ENCODE measurements around the gene DUOXA2.

Gene DUOXA2

DNA sequence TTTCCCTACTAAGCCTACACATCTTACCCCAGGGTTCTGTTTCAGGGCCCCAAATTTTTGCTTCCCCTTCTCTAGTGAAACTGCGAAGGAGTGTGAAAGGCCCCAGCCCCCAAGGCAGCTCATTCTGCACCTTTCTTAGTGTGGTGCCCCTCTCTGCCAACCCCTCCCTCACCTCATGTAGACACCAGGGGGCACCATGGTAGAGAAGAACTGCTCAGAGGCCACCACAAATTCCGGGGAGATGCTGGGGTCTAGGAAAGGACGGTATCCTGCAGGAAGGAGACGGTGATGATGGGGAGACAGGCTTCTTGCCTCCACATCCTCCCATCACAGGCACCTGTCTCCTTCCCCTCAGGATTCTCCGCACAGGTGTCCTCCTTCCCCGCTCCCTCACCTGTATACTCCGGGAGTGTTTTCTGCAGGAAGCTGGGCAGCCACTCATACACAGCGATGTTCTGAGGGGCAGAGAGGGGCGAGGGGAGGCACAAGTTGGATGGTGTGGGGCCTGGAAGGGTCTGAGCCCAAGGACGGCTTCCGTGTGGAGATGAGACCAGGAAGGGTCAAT, 3.8 kb upstream of the DUOXA2 start:
- no CpG with 5 or more reads among the region's 11 CpGs for WGBS (ENCODE audit: insufficient coverage, insufficient read length)
- H3K27me3 ChIP-seq (ENCODE audit: control insufficient read depth, insufficient read depth, low read length) = peaks cover 54% of the 10 kb centered on the region
- H3K9me3 ChIP-seq (ENCODE audit: control insufficient read depth, insufficient read depth, low read length) = no peaks in the 10 kb centered on the region
- H3K27ac ChIP-seq (ENCODE audit: low read length) = no peak overlapping the region
- DNase-seq (ENCODE audit: low read depth, low spot score) = no peak
- no peaks in the 10 kb centered on the region for H3K36me3 ChIP-seq (ENCODE audit: control insufficient read depth, insufficient read depth, low read length)
- no peak overlapping the region for H3K4me3 ChIP-seq (ENCODE audit: low read length)
- H3K4me1 ChIP-seq (ENCODE audit: control insufficient read depth, insufficient read depth, low read length) = peaks cover 4% of the 10 kb centered on the region

DNA sequence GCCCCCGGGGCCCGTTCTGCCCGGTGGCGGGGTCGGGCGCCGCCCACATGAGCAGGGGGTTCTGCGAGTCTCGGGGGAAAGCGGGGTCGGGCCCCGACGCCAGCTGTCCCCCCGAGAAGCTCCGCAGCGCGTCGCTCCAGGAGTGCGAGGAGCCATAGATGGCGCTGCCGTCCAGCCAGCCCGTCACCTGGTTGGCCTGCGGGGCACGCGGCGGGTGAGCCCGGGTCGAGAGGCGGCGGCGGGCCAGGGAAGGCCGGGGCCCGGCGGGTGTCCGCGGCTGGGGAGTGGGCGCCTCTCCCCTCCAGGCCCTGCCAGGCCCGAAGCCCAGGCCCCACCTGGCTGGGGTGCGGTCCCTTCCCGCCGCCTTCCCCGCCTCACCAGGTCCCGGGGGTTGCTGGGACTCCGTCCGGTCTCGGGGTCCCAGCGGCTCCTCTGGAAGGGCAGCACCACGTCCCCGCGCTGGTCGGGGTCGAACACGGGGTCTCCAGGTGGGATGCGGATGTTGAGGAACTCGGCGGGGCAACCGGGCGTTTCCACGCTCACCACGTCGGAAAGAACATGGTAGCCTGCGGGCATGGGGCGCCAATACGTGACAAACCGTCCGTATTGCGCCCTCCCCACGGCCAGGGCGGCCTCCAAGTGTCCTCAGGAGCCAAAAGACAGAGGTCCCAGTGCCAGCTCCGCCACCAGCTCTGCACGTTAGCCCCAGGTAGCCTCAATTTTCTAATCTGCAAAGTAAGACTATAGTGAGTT, 2.6 kb upstream of the DUOXA2 start:
- Histone ChIP-seq H3K9me3 (ENCODE audit: control insufficient read depth, insufficient read depth, low read length) (no peaks in the 10 kb centered on the region), H3K27ac (ENCODE audit: low read length) (no peak overlapping the region), H3K4me3 (ENCODE audit: low read length) (no peak overlapping the region), H3K4me1 (ENCODE audit: control insufficient read depth, insufficient read depth, low read length) (peaks cover 5% of the 10 kb centered on the region), H3K36me3 (ENCODE audit: control insufficient read depth, insufficient read depth, low read length) (no peaks in the 10 kb centered on the region), H3K27me3 (ENCODE audit: control insufficient read depth, insufficient read depth, low read length) (peaks cover 67% of the 10 kb centered on the region)
- no peak for DNase-seq (ENCODE audit: low read depth, low spot score)
- WGBS (ENCODE audit: insufficient coverage, insufficient read length) = no CpG with 5 or more reads among the region's 71 CpGs

DNA sequence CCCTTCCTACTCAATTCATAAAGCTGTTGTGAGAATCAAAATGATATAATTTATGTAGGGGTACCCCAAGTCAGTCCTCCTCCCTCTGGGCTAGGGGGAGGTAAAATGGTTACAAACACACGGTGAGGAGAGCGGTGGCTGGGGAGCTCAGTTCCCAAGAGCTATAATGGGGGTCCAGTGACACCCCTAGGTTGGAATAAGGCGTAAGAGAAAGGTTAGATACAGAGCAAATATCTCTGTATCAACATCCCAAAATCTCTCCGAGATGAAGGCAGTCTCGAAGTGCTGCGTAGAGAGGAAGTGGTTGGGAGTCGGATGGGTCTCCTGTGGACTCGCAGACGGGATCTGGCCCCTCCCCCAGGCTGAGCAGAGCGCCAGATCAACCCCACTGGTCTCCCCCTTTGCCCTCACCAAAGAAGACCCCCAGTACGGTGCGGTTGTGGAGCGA, 2.0 kb upstream of the DUOXA2 start:
- H3K36me3 ChIP-seq (ENCODE audit: control insufficient read depth, insufficient read depth, low read length) = no peaks in the 10 kb centered on the region
- H3K27ac ChIP-seq (ENCODE audit: low read length) = no peak overlapping the region
- no peak for DNase-seq (ENCODE audit: low read depth, low spot score)
- peak overlapping the region; percentile 20; the same call in 1 of the 2 replicates for H3K4me3 ChIP-seq (ENCODE audit: low read length)
- peaks cover 6% of the 10 kb centered on the region for H3K4me1 ChIP-seq (ENCODE audit: control insufficient read depth, insufficient read depth, low read length)
- peaks cover 73% of the 10 kb centered on the region for H3K27me3 ChIP-seq (ENCODE audit: control insufficient read depth, insufficient read depth, low read length)
- WGBS (ENCODE audit: insufficient coverage, insufficient read length) = no CpG with 5 or more reads among the region's 13 CpGs
- no peaks in the 10 kb centered on the region for H3K9me3 ChIP-seq (ENCODE audit: control insufficient read depth, insufficient read depth, low read length)

DNA sequence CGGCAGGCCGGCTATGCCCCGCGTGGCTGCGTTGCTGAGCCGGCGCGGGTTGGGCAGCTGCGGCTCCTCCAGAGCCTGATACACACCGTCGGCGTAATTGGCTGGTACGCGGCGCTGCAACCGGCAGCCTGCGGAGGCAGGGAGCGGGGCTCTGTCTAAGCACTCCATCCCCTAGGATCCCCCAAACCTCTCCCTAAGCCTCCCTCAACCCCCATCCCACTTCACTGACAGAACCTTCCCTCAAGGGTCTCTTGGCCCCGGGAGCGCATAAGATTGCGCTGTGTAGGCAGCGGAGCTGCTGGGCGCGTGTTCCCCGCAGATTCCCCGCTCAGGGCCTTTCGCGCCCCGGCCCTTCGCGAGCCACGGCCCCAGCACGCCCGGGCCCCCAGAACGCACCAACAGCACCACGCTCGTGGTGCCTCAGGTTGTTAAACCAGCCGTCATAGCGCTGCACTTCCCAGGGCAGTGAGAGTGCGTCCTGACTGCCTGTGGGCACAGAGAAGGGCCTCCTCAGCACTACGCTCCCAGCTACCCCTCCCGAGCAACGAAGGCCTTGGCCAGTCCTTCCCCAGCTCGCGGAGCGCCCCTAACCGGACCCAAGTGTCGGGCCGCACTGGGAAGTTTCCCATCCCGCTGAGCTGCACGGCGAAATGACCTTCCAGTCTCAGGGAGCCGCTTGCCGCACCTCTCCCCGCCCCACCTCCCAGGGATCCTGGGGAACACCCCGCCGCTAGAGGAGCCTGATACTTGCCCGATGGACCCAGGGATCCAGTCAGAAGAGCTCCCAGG, 1.3 kb upstream of the DUOXA2 start:
- DNase-seq (ENCODE audit: low read depth, low spot score) = no peak
- no peaks in the 10 kb centered on the region for H3K36me3 ChIP-seq (ENCODE audit: control insufficient read depth, insufficient read depth, low read length)
- H3K4me1 ChIP-seq (ENCODE audit: control insufficient read depth, insufficient read depth, low read length) = peaks cover 6% of the 10 kb centered on the region
- H3K9me3 ChIP-seq (ENCODE audit: control insufficient read depth, insufficient read depth, low read length) = no peaks in the 10 kb centered on the region
- H3K4me3 ChIP-seq (ENCODE audit: low read length) = peak overlapping the region; percentile 20; the same call in 1 of the 2 replicates
- no peak overlapping the region for H3K27ac ChIP-seq (ENCODE audit: low read length)
- peaks cover 79% of the 10 kb centered on the region for H3K27me3 ChIP-seq (ENCODE audit: control insufficient read depth, insufficient read depth, low read length)
- no CpG with 5 or more reads among the region's 58 CpGs for WGBS (ENCODE audit: insufficient coverage, insufficient read length)

DNA sequence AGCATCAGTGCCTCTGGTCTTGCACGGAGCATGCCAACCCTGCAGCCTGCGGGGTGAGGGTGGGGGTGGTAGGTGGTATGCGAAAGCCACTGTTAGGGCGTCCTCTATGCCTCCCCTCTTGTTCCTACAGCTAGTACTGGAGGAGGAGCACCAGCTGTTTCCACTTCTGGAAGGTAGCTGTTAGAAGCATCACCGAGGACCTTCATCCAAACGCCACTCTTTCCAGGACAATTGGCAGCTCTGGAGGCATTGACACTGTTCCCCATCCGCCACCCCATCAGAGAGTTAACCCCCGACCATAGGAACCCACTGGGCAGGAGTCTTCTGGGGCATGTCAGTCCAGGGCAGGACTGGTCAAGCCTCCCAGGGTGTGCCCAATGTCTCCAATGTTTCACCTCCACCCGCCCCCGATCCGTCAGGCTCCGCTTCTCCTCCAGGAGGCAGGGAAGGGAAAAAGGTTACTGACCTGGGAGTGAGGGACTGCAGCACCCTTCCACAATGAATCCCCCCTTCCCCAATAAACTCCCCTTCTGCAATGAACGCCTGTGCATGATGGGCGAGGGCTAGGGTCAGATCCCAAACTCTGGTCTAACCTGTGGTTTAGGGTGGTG, 641 bp upstream of the DUOXA2 start:
- H3K27me3 ChIP-seq (ENCODE audit: control insufficient read depth, insufficient read depth, low read length) = peaks cover 81% of the 10 kb centered on the region
- no peak for DNase-seq (ENCODE audit: low read depth, low spot score)
- peaks cover 6% of the 10 kb centered on the region for H3K4me1 ChIP-seq (ENCODE audit: control insufficient read depth, insufficient read depth, low read length)
- no CpG with 5 or more reads among the region's 14 CpGs for WGBS (ENCODE audit: insufficient coverage, insufficient read length)
- no peak overlapping the region for H3K4me3 ChIP-seq (ENCODE audit: low read length)
- no peaks in the 10 kb centered on the region for H3K36me3 ChIP-seq (ENCODE audit: control insufficient read depth, insufficient read depth, low read length)
- H3K9me3 ChIP-seq (ENCODE audit: control insufficient read depth, insufficient read depth, low read length) = no peaks in the 10 kb centered on the region
- no peak overlapping the region for H3K27ac ChIP-seq (ENCODE audit: low read length)

DNA sequence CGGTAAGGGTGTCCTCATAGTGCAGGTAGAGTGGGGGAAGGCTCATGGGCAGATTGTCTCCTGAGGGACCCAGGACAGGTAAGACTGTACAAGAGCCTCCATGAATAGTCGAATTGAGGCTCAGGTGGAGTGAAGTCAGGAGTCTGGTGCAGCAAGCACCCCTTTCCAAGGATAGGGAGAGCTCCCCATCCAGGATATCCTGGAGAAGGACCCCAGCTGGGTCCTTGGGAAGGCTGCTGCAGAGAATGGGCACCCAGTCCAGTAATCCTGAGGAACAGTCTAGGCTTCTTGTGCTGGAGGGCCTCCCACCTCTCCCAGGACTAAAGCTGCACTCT, 592 bp downstream of the DUOXA2 start:
- peaks cover 6% of the 10 kb centered on the region for H3K4me1 ChIP-seq (ENCODE audit: control insufficient read depth, insufficient read depth, low read length)
- H3K9me3 ChIP-seq (ENCODE audit: control insufficient read depth, insufficient read depth, low read length) = no peaks in the 10 kb centered on the region
- H3K27ac ChIP-seq (ENCODE audit: low read length) = no peak overlapping the region
- WGBS (ENCODE audit: insufficient coverage, insufficient read length) = no CpG with 5 or more reads among the region's 2 CpGs
- H3K4me3 ChIP-seq (ENCODE audit: low read length) = no peak overlapping the region
- no peak for DNase-seq (ENCODE audit: low read depth, low spot score)
- no peaks in the 10 kb centered on the region for H3K36me3 ChIP-seq (ENCODE audit: control insufficient read depth, insufficient read depth, low read length)
- peaks cover 78% of the 10 kb centered on the region for H3K27me3 ChIP-seq (ENCODE audit: control insufficient read depth, insufficient read depth, low read length)

DNA sequence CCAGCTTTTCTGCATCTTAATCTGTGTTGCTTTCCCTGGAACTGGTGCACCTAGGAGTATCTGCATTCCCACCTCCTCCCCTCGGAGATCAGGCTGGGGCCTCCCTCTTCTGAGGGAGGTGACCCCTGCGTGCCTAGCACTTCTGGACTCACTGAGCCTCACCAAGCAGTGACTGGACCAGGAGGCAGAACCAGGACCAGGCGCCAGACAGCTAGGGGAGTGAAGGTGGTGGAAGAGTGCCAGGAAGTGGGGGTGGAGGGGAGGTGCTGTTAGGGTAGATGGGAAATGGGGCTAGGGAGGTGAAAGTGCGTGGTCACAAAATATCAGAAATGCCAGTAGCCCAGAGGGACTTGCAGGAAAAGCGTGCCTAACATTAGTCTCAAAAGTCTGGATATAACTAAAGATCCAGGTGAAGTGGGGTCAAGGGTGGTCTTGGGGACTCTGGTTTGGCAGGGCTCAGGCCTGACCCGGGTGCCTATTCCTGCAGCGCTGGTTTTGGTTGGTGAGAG, 1.2 kb downstream of the DUOXA2 start:
- Histone ChIP-seq H3K9me3 (ENCODE audit: control insufficient read depth, insufficient read depth, low read length) (no peaks in the 10 kb centered on the region), H3K4me1 (ENCODE audit: control insufficient read depth, insufficient read depth, low read length) (peaks cover 6% of the 10 kb centered on the region), H3K27ac (ENCODE audit: low read length) (no peak overlapping the region), H3K27me3 (ENCODE audit: control insufficient read depth, insufficient read depth, low read length) (peaks cover 71% of the 10 kb centered on the region), H3K4me3 (ENCODE audit: low read length) (no peak overlapping the region), H3K36me3 (ENCODE audit: control insufficient read depth, insufficient read depth, low read length) (no peaks in the 10 kb centered on the region)
- no CpG with 5 or more reads among the region's 7 CpGs for WGBS (ENCODE audit: insufficient coverage, insufficient read length)
- no peak for DNase-seq (ENCODE audit: low read depth, low spot score)

DNA sequence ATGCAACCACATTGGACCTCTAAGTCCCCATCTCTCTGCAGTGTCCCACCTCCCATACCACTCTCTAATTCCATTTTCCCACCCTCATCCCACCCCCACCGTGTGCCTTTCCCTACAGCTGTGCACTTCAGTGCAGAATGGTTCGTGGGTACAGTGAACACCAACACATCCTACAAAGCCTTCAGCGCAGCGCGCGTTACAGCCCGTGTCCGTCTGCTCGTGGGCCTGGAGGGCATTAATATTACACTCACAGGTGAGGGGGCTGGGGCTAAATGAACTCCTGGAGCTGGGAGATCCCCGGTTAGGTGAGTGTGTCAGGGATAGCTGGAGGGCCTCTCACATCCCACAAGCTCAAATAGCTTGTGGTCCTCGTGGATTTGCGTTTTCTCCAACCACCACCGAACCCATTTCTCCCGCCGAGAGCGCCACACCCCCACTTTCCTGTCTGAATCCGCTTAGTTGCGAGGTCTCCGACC, 1.9 kb downstream of the DUOXA2 start:
- no peak overlapping the region for H3K4me3 ChIP-seq (ENCODE audit: low read length)
- H3K27me3 ChIP-seq (ENCODE audit: control insufficient read depth, insufficient read depth, low read length) = peaks cover 67% of the 10 kb centered on the region
- DNase-seq (ENCODE audit: low read depth, low spot score) = no peak

DNA sequence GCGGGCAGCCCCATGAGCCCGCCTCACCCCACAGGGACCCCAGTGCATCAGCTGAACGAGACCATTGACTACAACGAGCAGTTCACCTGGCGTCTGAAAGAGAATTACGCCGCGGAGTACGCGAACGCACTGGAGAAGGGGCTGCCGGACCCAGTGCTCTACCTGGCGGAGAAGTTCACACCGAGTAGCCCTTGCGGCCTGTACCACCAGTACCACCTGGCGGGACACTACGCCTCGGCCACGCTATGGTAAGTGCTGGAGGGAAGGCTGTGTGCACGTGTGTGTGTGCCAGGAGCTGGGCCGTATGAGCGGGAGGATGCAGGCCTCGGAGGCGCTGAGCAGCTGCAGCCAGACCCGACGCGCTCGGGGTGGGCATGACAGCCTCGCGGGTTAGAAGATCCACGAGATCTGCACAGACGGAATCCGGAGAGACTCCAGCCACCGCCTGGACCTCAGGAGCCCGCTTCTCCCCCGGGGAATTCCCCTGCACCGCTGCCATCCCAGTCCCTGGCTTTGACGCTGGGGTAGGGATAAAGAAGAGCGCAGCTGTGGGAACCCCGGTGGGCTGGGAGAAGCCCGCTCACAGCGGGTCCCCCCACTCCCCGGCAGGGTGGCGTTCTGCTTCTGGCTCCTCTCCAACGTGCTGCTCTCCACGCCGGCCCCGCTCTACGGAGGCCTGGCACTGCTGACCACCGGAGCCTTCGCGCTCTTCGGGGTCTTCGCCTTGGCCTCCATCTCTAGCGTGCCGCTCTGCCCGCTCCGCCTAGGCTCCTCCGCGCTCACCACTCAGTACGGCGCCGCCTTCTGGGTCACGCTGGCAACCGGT, 2.6 kb downstream of the DUOXA2 start:
- no peak for DNase-seq (ENCODE audit: low read depth, low spot score)
- H3K36me3 ChIP-seq (ENCODE audit: control insufficient read depth, insufficient read depth, low read length) = no peaks in the 10 kb centered on the region
- no peak overlapping the region for H3K4me3 ChIP-seq (ENCODE audit: low read length)
- no peak overlapping the region for H3K27ac ChIP-seq (ENCODE audit: low read length)
- WGBS (ENCODE audit: insufficient coverage, insufficient read length) = no CpG with 5 or more reads among the region's 65 CpGs
- peaks cover 5% of the 10 kb centered on the region for H3K4me1 ChIP-seq (ENCODE audit: control insufficient read depth, insufficient read depth, low read length)
- peaks cover 63% of the 10 kb centered on the region for H3K27me3 ChIP-seq (ENCODE audit: control insufficient read depth, insufficient read depth, low read length)
- H3K9me3 ChIP-seq (ENCODE audit: control insufficient read depth, insufficient read depth, low read length) = no peaks in the 10 kb centered on the region

More for the DNA sequence above, 1.9 kb downstream of the DUOXA2 start:
- WGBS (ENCODE audit: insufficient coverage, insufficient read length) = no CpG with 5 or more reads among the region's 19 CpGs
- Histone ChIP-seq H3K36me3 (ENCODE audit: control insufficient read depth, insufficient read depth, low read length) (no peaks in the 10 kb centered on the region), H3K27ac (ENCODE audit: low read length) (no peak overlapping the region), H3K9me3 (ENCODE audit: control insufficient read depth, insufficient read depth, low read length) (no peaks in the 10 kb centered on the region), H3K4me1 (ENCODE audit: control insufficient read depth, insufficient read depth, low read length) (peaks cover 6% of the 10 kb centered on the region)
